Suprapubic skin (tissue), 4 donors: ENCODE data around the gene DCK. TPM values are rescaled to one million over a fixed set of nuclear protein-coding genes. Genes with fewer than 3 reads are reported as not detected.
"Not testable (repeated sequence)": the region's sequence is repeated elsewhere in the genome, so short reads cannot be mapped to it uniquely, and the experiment has no call there.

ENCODE experiments used
- DNase-seq, 2 donors: peaks; one replicate each; pipeline ENCODE4 v3.0.0-alpha.2; 2019; ENCODE audit warnings: low spot score in 2 of 2
- H3K27ac ChIP-seq: fragments of 200-600 bp; sonication (generic); one replicate; pipeline ENCODE4 v1.5.1; 2019
- H3K27me3 ChIP-seq: fragments of 200-600 bp; sonication (generic); one replicate; pipeline ENCODE4 v1.5.1; 2019
- H3K36me3 ChIP-seq: fragments of 200-600 bp; sonication (generic); one replicate; pipeline ENCODE4 v1.5.1; 2019
- H3K4me1 ChIP-seq: fragments of 200-600 bp; sonication (generic); one replicate; pipeline ENCODE4 v1.5.1; 2019
- H3K4me3 ChIP-seq: fragments of 200-600 bp; sonication (generic); one replicate; pipeline ENCODE4 v1.5.1; 2019; ENCODE audit warnings: mild to moderate bottlenecking
- H3K9me3 ChIP-seq: fragments of 200-600 bp; sonication (generic); one replicate; pipeline ENCODE4 v1.5.1; 2019
- EP300 ChIP-seq: sonication (generic); formaldehyde crosslinking; IDR thresholded peaks from one replicate; pipeline ENCODE4 v1.6.1; 2017; ENCODE audit warnings: antibody characterized with exemption
- POLR2A ChIP-seq, 2 donors: fragments of 450-650 bp; IDR thresholded peaks; one replicate each; pipeline ENCODE4 v1.6.1; 2017; ENCODE audit warnings: antibody characterized with exemption in 2 of 2, mild to moderate bottlenecking in 2 of 2, moderate library complexity in 2 of 2
- POLR2AphosphoS5 ChIP-seq, 3 donors: sonication (generic); formaldehyde crosslinking; IDR thresholded peaks; one replicate each; pipeline ENCODE4 v1.6.1; 2017; ENCODE audit warnings: antibody characterized with exemption in 3 of 3
- WGBS: methylation state at CpG from one replicate; pipeline ENCODE4 v1.1.5; 2018; 5-methylcytosine and 5-hydroxymethylcytosine counted together
- total RNA-seq, 4 donors: library from RNA; depleted of rRNA; stranded (reverse); fragments of >200 nt; gene quantifications; one replicate each; pipeline ENCODE4 v1.1.0, GENCODE V29; 2016
- TF ChIP-seq, protein P1 (sequence below), 2 donors: fragments of 200-600 bp in 1 of 2; fragments of 450-650 bp in 1 of 2; sonication (generic) in 1 of 2; IDR thresholded peaks; one replicate each; pipeline ENCODE4 v1.5.1; 2016 to 2019; ENCODE audit warnings: antibody characterized with exemption in 2 of 2, mild to moderate bottlenecking in 1 of 2, moderate library complexity in 1 of 2

The DCK gene
- total RNA-seq, 4 donors from 2014 or later, result 7.7 to 19.6 (median 15.8) TPM

DNA sequence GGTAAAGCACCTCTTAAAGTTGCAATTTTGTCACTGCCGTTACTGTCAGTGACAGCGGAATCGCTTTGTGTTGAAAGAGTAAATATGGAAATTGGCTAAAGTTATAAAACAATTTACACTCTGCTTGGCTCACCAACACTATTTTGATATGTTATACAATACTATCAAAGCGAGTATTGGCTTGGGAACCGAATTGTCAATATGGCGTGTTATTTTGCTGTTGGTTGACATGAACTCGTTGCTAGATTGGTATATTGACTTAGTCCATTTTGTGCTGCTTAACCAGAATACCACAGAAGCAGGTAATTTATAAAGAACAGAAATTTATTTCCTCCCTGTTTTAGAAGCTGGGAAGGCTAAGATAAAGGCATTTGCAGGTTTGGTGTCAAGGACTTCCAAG is 58.6 kb downstream of the DCK start:
- WGBS, result 85% methylated on average over 7 of the region's 7 CpGs
- no peaks in the 10 kb centered on the region for H3K9me3 ChIP-seq

DNA sequence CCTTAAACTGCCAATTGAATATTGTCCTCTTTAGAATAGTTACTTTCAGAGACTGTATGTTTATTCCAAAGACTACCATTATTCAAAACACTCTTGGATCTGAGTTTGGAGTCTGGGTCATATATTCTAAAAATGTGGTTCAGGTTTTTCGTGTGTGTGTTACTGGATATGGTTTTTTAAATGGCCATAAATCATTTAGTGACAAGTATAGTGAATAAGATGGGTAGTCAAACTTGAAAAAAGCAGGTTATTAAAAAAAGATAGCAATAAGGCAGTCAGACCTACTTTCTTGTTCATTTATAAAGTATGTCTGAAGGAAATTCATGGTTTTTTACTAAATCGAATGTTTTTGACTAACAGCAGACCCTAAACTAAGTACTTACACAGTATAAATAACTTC is 59.3 kb downstream of the DCK start:
- H3K9me3 ChIP-seq, result no peaks in the 10 kb centered on the region
- H3K27ac ChIP-seq, result no peak overlapping the region
- H3K4me1 ChIP-seq, result no peaks in the 10 kb centered on the region
- WGBS, result 61% methylated on average over 2 of the region's 2 CpGs
- TF ChIP-seq POLR2AphosphoS5 (IDR thresholded peaks at IDR 0.05) (no peak), POLR2A (IDR thresholded peaks at IDR 0.05) (no peak), EP300 (no peak)
- TF ChIP-seq, protein P1, sequence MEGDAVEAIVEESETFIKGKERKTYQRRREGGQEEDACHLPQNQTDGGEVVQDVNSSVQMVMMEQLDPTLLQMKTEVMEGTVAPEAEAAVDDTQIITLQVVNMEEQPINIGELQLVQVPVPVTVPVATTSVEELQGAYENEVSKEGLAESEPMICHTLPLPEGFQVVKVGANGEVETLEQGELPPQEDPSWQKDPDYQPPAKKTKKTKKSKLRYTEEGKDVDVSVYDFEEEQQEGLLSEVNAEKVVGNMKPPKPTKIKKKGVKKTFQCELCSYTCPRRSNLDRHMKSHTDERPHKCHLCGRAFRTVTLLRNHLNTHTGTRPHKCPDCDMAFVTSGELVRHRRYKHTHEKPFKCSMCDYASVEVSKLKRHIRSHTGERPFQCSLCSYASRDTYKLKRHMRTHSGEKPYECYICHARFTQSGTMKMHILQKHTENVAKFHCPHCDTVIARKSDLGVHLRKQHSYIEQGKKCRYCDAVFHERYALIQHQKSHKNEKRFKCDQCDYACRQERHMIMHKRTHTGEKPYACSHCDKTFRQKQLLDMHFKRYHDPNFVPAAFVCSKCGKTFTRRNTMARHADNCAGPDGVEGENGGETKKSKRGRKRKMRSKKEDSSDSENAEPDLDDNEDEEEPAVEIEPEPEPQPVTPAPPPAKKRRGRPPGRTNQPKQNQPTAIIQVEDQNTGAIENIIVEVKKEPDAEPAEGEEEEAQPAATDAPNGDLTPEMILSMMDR (IDR thresholded peaks at IDR 0.05), result no peak
- no peak for DNase-seq
- no peak overlapping the region for H3K4me3 ChIP-seq
- no peaks in the 10 kb centered on the region for H3K27me3 ChIP-seq
- no peaks in the 10 kb centered on the region for H3K36me3 ChIP-seq

More for the DNA sequence above, 58.6 kb downstream of the DCK start:
- Histone ChIP-seq H3K4me1 (no peaks in the 10 kb centered on the region), H3K4me3 (no peak overlapping the region), H3K36me3 (no peaks in the 10 kb centered on the region), H3K27ac (no peak overlapping the region), H3K27me3 (no peaks in the 10 kb centered on the region)
- TF ChIP-seq EP300, result no peak
- TF ChIP-seq, protein P1 (IDR thresholded peaks at IDR 0.05), result no peak
- no peak for TF ChIP-seq POLR2AphosphoS5 (IDR thresholded peaks at IDR 0.05)
- no peak for TF ChIP-seq POLR2A (IDR thresholded peaks at IDR 0.05)
- DNase-seq, result no peak

DNA sequence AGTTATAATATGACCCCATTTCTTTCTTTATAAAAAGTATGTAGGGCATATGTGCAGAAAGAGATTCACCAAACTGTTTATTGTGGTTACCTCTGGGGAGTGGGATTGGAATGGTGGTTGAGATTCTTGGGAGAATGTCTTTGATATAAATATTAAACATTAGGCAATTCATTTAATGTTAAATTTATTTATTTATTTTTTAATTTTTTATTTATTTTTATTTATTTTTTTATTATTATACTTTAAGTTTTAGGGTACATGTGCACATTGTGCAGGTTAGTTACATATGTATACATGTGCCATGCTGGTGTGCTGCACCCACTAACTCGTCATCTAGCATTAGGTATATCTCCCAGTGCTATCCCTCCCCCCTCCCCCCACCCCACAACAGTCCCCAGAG is 60.2 kb downstream of the DCK start:
- not testable (repeated sequence) for H3K27ac ChIP-seq, H3K4me3 ChIP-seq, DNase-seq, H3K9me3 ChIP-seq, H3K36me3 ChIP-seq, H3K4me1 ChIP-seq, H3K27me3 ChIP-seq
- 78% methylated on average over 1 of the region's 1 CpG for WGBS

DNA sequence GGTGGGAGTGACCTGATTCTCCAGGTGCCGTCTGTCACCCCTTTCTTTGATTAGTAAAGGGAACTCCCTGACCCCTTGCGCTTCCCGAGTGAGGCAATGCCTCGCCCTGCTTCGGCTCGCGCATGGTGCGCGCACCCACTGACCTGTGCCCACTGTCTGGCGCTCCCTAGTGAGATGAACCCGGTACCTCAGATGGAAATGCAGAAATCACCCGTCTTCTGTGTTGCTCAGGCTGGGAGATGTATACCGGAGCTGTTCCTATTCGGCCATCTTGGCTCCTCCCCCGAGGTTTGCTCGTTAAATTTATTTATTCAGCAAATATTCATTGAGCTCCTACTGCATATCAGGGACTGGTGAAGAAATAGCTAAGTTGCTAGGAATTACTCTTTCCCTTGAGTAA is 66.1 kb downstream of the DCK start:
- H3K27ac ChIP-seq, H3K36me3 ChIP-seq, H3K4me3 ChIP-seq, H3K4me1 ChIP-seq, DNase-seq, H3K9me3 ChIP-seq, H3K27me3 ChIP-seq: not testable (repeated sequence)
- 98% methylated on average over 6 of the region's 16 CpGs for WGBS

DNA sequence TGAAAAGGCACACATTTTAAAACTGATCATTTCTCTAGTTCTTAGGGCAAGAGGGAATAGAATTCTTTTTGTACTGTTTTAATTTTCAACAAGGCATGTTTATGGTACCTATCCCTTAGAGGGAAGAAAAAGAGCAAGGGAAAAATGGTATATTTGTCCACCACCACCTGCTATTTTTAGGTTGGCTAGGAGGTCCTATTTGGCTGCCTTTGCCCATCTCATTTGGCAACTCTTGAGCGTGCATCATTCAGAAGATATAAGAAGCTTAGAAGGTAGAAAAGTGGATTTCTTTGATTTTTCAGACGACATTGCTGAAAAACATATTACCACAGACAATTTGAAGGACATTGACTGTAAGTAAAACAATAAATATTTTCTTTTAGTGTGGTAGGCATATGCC is 69.0 kb downstream of the DCK start:
- H3K27me3 ChIP-seq, result no peaks in the 10 kb centered on the region
- no peaks in the 10 kb centered on the region for H3K4me1 ChIP-seq
- 80% methylated on average over 2 of the region's 2 CpGs for WGBS
- H3K9me3 ChIP-seq, result no peaks in the 10 kb centered on the region
- TF ChIP-seq POLR2A (IDR thresholded peaks at IDR 0.05) (no peak), POLR2AphosphoS5 (IDR thresholded peaks at IDR 0.05) (no peak), EP300 (no peak)
- TF ChIP-seq, protein P1 (IDR thresholded peaks at IDR 0.05), result no peak
- H3K27ac ChIP-seq, result no peak overlapping the region
- H3K4me3 ChIP-seq, result no peak overlapping the region
- no peaks in the 10 kb centered on the region for H3K36me3 ChIP-seq
- DNase-seq, result no peak

DNA sequence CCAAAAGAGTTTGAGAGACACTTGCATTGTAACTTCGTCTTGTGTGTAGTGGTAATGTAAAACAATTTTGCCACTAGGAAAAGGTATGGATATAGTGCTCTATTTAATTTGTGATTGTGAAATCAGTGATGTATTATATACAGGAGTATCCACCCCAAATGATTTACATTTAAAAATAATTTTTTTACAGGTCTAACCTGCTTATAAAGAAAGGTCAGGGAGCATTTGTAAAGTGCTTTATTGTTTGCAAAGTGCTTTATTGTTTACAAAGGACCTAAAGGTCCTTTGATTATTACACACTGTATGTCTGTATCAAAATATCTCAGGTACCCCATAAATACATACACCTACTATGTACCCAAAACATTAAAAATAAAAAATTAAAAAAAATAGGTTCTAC is 70.3 kb downstream of the DCK start:
- no peak overlapping the region for H3K27ac ChIP-seq
- TF ChIP-seq EP300 (no peak), POLR2AphosphoS5 (IDR thresholded peaks at IDR 0.05) (no peak), POLR2A (IDR thresholded peaks at IDR 0.05) (no peak)
- TF ChIP-seq, protein P1 (IDR thresholded peaks at IDR 0.05), result no peak
- no peaks in the 10 kb centered on the region for H3K4me1 ChIP-seq
- no peak for DNase-seq
- no peak overlapping the region for H3K4me3 ChIP-seq
- no peaks in the 10 kb centered on the region for H3K36me3 ChIP-seq
- no peaks in the 10 kb centered on the region for H3K9me3 ChIP-seq
- no peaks in the 10 kb centered on the region for H3K27me3 ChIP-seq
- WGBS, result 80% methylated on average over 1 of the region's 1 CpG
